Measurements from ENCODE around the gene PRR15L.

DNA sequence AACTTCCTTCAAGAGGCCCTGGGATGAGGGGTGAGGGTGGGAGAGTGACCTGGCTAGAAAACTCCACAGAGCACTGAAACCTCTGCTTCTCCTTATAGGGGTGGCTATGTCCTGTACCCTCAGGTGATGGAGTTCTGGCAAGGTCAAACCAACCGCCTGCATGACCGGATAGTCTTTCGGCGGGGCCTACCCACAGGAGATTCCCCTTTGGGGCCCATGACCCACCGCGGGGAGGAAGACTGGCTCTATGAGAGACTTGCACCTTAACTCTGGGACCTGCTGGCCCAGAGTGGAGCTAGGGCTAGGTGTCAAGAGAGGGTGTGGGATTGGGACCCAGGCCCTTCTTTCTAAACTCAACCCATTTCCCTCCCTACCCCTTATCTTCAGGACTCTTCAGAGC lies 11.2 kb downstream of the PRR15L start:
- no peak for TF ChIP-seq POLR2AphosphoS5 (IDR thresholded peaks at IDR 0.05; ENCODE audit: insufficient read depth in 1 of 2, low read depth in 1 of 2)
- TF ChIP-seq, protein P1, sequence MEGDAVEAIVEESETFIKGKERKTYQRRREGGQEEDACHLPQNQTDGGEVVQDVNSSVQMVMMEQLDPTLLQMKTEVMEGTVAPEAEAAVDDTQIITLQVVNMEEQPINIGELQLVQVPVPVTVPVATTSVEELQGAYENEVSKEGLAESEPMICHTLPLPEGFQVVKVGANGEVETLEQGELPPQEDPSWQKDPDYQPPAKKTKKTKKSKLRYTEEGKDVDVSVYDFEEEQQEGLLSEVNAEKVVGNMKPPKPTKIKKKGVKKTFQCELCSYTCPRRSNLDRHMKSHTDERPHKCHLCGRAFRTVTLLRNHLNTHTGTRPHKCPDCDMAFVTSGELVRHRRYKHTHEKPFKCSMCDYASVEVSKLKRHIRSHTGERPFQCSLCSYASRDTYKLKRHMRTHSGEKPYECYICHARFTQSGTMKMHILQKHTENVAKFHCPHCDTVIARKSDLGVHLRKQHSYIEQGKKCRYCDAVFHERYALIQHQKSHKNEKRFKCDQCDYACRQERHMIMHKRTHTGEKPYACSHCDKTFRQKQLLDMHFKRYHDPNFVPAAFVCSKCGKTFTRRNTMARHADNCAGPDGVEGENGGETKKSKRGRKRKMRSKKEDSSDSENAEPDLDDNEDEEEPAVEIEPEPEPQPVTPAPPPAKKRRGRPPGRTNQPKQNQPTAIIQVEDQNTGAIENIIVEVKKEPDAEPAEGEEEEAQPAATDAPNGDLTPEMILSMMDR (IDR thresholded peaks at IDR 0.05) = no peak
